Mucosa of gallbladder (tissue), 1 donor: ENCODE measurements around the gene EPN1. TPM values are rescaled to one million over a fixed set of nuclear protein-coding genes. Genes with fewer than 3 reads are reported as not detected.
"Not testable (repeated sequence)": the region's sequence is repeated elsewhere in the genome, so short reads cannot be mapped to it uniquely, and the experiment has no call there.

Experiments used
- DNase-seq: peaks from one replicate; pipeline ENCODE4 v3.0.0-alpha.2; 2020; ENCODE audit warnings: low spot score
- total RNA-seq: library from RNA; stranded (reverse); gene quantifications from one replicate; pipeline ENCODE4 v1.2.1, GENCODE V29; 2021
- donor health status: DM: no; HTN: no; CAD: no.

The EPN1 gene
- total RNA-seq, 1 donor from 2014 or later, result 172 TPM

- DNase-seq, result no peak
Observed at GRCh38 chr19:55720214-55720746, 45.3 kb downstream of the EPN1 start.

GRCh38 chr19:55720801-55721200 is 45.8 kb downstream of the EPN1 start:
- DNase-seq, result no peak

- DNase-seq, result no peak
Observed at GRCh38 chr19:55723491-55723890, 48.5 kb downstream of the EPN1 start.

GRCh38 chr19:55730378-55730777 is 55.4 kb downstream of the EPN1 start:
- DNase-seq, result not testable (repeated sequence)

- DNase-seq, result no peak
Observed at GRCh38 chr19:55738302-55738701, 63.3 kb downstream of the EPN1 start, which contains the start of gene NLRP9. TSS of gene NLRP9 (minus strand) at chr19:55738402. CDS start at chr19:55738374, 28 bp downstream.

- no peak for DNase-seq
Observed at GRCh38 chr19:55750715-55751114, 75.7 kb downstream of the EPN1 start.

- peak; percentile 75 for DNase-seq
Observed at GRCh38 chr19:55753401-55753800, 78.4 kb downstream of the EPN1 start.

- not testable (repeated sequence) for DNase-seq
Observed at GRCh38 chr19:55756808-55757207, 81.8 kb downstream of the EPN1 start.

- DNase-seq, result not testable (repeated sequence)
Observed at GRCh38 chr19:55758797-55759196, 83.8 kb downstream of the EPN1 start, which contains the start of gene RFPL4A. TSS of gene RFPL4A (plus strand) at chr19:55759097. CDS start at chr19:55761801, 2,704 bp downstream.

Other genes with a start within 250 kb of the EPN1 start
- not detected for gene SHISA7, start 231.9 kb upstream of the EPN1 start, total RNA-seq
- 53.5 TPM for gene ISOC2, start 213.6 kb upstream of the EPN1 start, total RNA-seq
- gene C19orf85, start 210.5 kb upstream of the EPN1 start, total RNA-seq, result not detected
- gene ZNF628, start 198.6 kb upstream of the EPN1 start, total RNA-seq, result 10.7 TPM
- gene NAT14, start 190.0 kb upstream of the EPN1 start, total RNA-seq, result 23.1 TPM
- 49.7 TPM for gene SSC5D, start 186.8 kb upstream of the EPN1 start, total RNA-seq
- gene SBK2, start 138.1 kb upstream of the EPN1 start, total RNA-seq, result not detected
- 0.20 TPM for gene SBK3, start 129.7 kb upstream of the EPN1 start, total RNA-seq
- gene ZNF579, start 94.4 kb upstream of the EPN1 start, total RNA-seq, result 35.0 TPM
- gene FIZ1, start 75.7 kb upstream of the EPN1 start, total RNA-seq, result 22.7 TPM
- 37.8 TPM for gene ZNF524, start 74.9 kb upstream of the EPN1 start, total RNA-seq
- gene ZNF865, start 69.6 kb upstream of the EPN1 start, total RNA-seq, result 21.6 TPM
- gene ZNF784, start 50.7 kb upstream of the EPN1 start, total RNA-seq, result 13.0 TPM
- gene ZNF580, start 34.2 kb upstream of the EPN1 start, total RNA-seq, result 47.3 TPM
- 22.2 TPM for gene ZNF581, start 31.6 kb upstream of the EPN1 start, total RNA-seq
- 18.4 TPM for gene CCDC106, start 27.0 kb upstream of the EPN1 start, total RNA-seq
- gene U2AF2, start 20.2 kb upstream of the EPN1 start, total RNA-seq, result 202 TPM
- not detected for gene NLRP9, start 63.2 kb downstream of the EPN1 start, total RNA-seq
- gene RFPL4A, start 83.9 kb downstream of the EPN1 start, total RNA-seq, result 1.1 TPM
- gene RFPL4AL1, start 93.9 kb downstream of the EPN1 start, total RNA-seq, result not detected
- gene NLRP11, start 156.8 kb downstream of the EPN1 start, total RNA-seq, result 0.17 TPM
- gene NLRP4, start 161.3 kb downstream of the EPN1 start, total RNA-seq, result not detected